ENCODE measurements around the gene RARA. TPM values are rescaled to one million over a fixed set of nuclear protein-coding genes. Genes with fewer than 3 reads are reported as not detected.
A peak's percentile ranks its signal among the peaks of the same experiment; 100 is the strongest.

The RARA gene
- polyA plus RNA-seq, 1 donor = 47.0 TPM

GRCh38 chr17:40346765-40347158 lies 37.8 kb downstream of the RARA start:
- Histone ChIP-seq H3K9me3 (ENCODE audit: control insufficient read depth, low read depth, low read length) (no peaks in the 10 kb centered on the region), H3K36me3 (ENCODE audit: control insufficient read depth, insufficient read depth, low read length) (peaks cover 38% of the 10 kb centered on the region), H3K4me3 (ENCODE audit: low read length) (peak overlapping the region; percentile 82), H3K27me3 (ENCODE audit: control insufficient read depth, insufficient read depth, low read length) (no peaks in the 10 kb centered on the region), H3K4me1 (ENCODE audit: control insufficient read depth, insufficient read depth, low read length) (peaks cover 66% of the 10 kb centered on the region), H3K27ac (ENCODE audit: low read length) (peak overlapping the region; percentile 96)
- no CpG with 5 or more reads among the region's 1 CpG for WGBS (ENCODE audit: insufficient coverage, low lambda C conversion rate)
- no peak for DNase-seq

- H3K4me3 ChIP-seq (ENCODE audit: low read length) = no peak overlapping the region
- no peaks in the 10 kb centered on the region for H3K9me3 ChIP-seq (ENCODE audit: control insufficient read depth, low read depth, low read length)
- H3K27ac ChIP-seq (ENCODE audit: low read length) = peak overlapping the region; percentile 96
- peaks cover 74% of the 10 kb centered on the region for H3K4me1 ChIP-seq (ENCODE audit: control insufficient read depth, insufficient read depth, low read length)
- H3K27me3 ChIP-seq (ENCODE audit: control insufficient read depth, insufficient read depth, low read length) = no peaks in the 10 kb centered on the region
- no CpG with 5 or more reads among the region's 9 CpGs for WGBS (ENCODE audit: insufficient coverage, low lambda C conversion rate)
- H3K36me3 ChIP-seq (ENCODE audit: control insufficient read depth, insufficient read depth, low read length) = peaks cover 46% of the 10 kb centered on the region
- DNase-seq = no peak
These were observed 38.5 kb downstream of the RARA start for GRCh38 chr17:40347319-40348135.

- H3K36me3 ChIP-seq (ENCODE audit: control insufficient read depth, insufficient read depth, low read length) = peaks cover 52% of the 10 kb centered on the region
- peak overlapping the region; percentile 5 for H3K27ac ChIP-seq (ENCODE audit: low read length)
- DNase-seq = no peak
- no peak overlapping the region for H3K4me3 ChIP-seq (ENCODE audit: low read length)
- no peaks in the 10 kb centered on the region for H3K27me3 ChIP-seq (ENCODE audit: control insufficient read depth, insufficient read depth, low read length)
- peaks cover 80% of the 10 kb centered on the region for H3K4me1 ChIP-seq (ENCODE audit: control insufficient read depth, insufficient read depth, low read length)
- no peaks in the 10 kb centered on the region for H3K9me3 ChIP-seq (ENCODE audit: control insufficient read depth, low read depth, low read length)
- no CpG with 5 or more reads among the region's 5 CpGs for WGBS (ENCODE audit: insufficient coverage, low lambda C conversion rate)
These were observed 39.1 kb downstream of the RARA start for GRCh38 chr17:40348136-40348504.

GRCh38 chr17:40348562-40349476 lies 39.8 kb downstream of the RARA start:
- no peaks in the 10 kb centered on the region for H3K9me3 ChIP-seq (ENCODE audit: control insufficient read depth, low read depth, low read length)
- no CpG with 5 or more reads among the region's 17 CpGs for WGBS (ENCODE audit: insufficient coverage, low lambda C conversion rate)
- peak overlapping the region; percentile 16 for H3K27ac ChIP-seq (ENCODE audit: low read length)
- no peak for DNase-seq
- no peaks in the 10 kb centered on the region for H3K27me3 ChIP-seq (ENCODE audit: control insufficient read depth, insufficient read depth, low read length)
- peaks cover 59% of the 10 kb centered on the region for H3K36me3 ChIP-seq (ENCODE audit: control insufficient read depth, insufficient read depth, low read length)
- H3K4me3 ChIP-seq (ENCODE audit: low read length) = no peak overlapping the region
- peaks cover 80% of the 10 kb centered on the region for H3K4me1 ChIP-seq (ENCODE audit: control insufficient read depth, insufficient read depth, low read length)

GRCh38 chr17:40349477-40349894 lies 40.5 kb downstream of the RARA start:
- DNase-seq = no peak
- no CpG with 5 or more reads among the region's 10 CpGs for WGBS (ENCODE audit: insufficient coverage, low lambda C conversion rate)
- Histone ChIP-seq H3K27ac (ENCODE audit: low read length) (peak overlapping the region; percentile 28), H3K27me3 (ENCODE audit: control insufficient read depth, insufficient read depth, low read length) (no peaks in the 10 kb centered on the region), H3K4me3 (ENCODE audit: low read length) (no peak overlapping the region), H3K36me3 (ENCODE audit: control insufficient read depth, insufficient read depth, low read length) (peaks cover 65% of the 10 kb centered on the region), H3K4me1 (ENCODE audit: control insufficient read depth, insufficient read depth, low read length) (peaks cover 75% of the 10 kb centered on the region), H3K9me3 (ENCODE audit: control insufficient read depth, low read depth, low read length) (no peaks in the 10 kb centered on the region)

GRCh38 chr17:40349895-40350688 lies 41.1 kb downstream of the RARA start:
- Histone ChIP-seq H3K4me1 (ENCODE audit: control insufficient read depth, insufficient read depth, low read length) (peaks cover 72% of the 10 kb centered on the region), H3K27me3 (ENCODE audit: control insufficient read depth, insufficient read depth, low read length) (no peaks in the 10 kb centered on the region), H3K27ac (ENCODE audit: low read length) (peak overlapping the region; percentile 28), H3K36me3 (ENCODE audit: control insufficient read depth, insufficient read depth, low read length) (peaks cover 71% of the 10 kb centered on the region), H3K4me3 (ENCODE audit: low read length) (no peak overlapping the region), H3K9me3 (ENCODE audit: control insufficient read depth, low read depth, low read length) (no peaks in the 10 kb centered on the region)
- DNase-seq = peak in 1 of 2 donors; percentile 41
- WGBS (ENCODE audit: insufficient coverage, low lambda C conversion rate) = no CpG with 5 or more reads among the region's 19 CpGs

GRCh38 chr17:40350689-40351358 lies 41.8 kb downstream of the RARA start:
- peaks cover 79% of the 10 kb centered on the region for H3K4me1 ChIP-seq (ENCODE audit: control insufficient read depth, insufficient read depth, low read length)
- DNase-seq = no peak
- peaks cover 79% of the 10 kb centered on the region for H3K36me3 ChIP-seq (ENCODE audit: control insufficient read depth, insufficient read depth, low read length)
- H3K27ac ChIP-seq (ENCODE audit: low read length) = peak overlapping the region; percentile 28
- 67% methylated on average over 1 of the region's 17 CpGs for WGBS (ENCODE audit: insufficient coverage, low lambda C conversion rate)
- no peak overlapping the region for H3K4me3 ChIP-seq (ENCODE audit: low read length)
- no peaks in the 10 kb centered on the region for H3K9me3 ChIP-seq (ENCODE audit: control insufficient read depth, low read depth, low read length)
- no peaks in the 10 kb centered on the region for H3K27me3 ChIP-seq (ENCODE audit: control insufficient read depth, insufficient read depth, low read length)

GRCh38 chr17:40351359-40352236 lies 42.6 kb downstream of the RARA start:
- peaks cover 86% of the 10 kb centered on the region for H3K36me3 ChIP-seq (ENCODE audit: control insufficient read depth, insufficient read depth, low read length)
- H3K4me1 ChIP-seq (ENCODE audit: control insufficient read depth, insufficient read depth, low read length) = peaks cover 72% of the 10 kb centered on the region
- no peak overlapping the region for H3K4me3 ChIP-seq (ENCODE audit: low read length)
- H3K9me3 ChIP-seq (ENCODE audit: control insufficient read depth, low read depth, low read length) = no peaks in the 10 kb centered on the region
- H3K27me3 ChIP-seq (ENCODE audit: control insufficient read depth, insufficient read depth, low read length) = no peaks in the 10 kb centered on the region
- WGBS (ENCODE audit: insufficient coverage, low lambda C conversion rate) = no CpG with 5 or more reads among the region's 27 CpGs
- H3K27ac ChIP-seq (ENCODE audit: low read length) = peak overlapping the region; percentile 46
- no peak for DNase-seq

DNA sequence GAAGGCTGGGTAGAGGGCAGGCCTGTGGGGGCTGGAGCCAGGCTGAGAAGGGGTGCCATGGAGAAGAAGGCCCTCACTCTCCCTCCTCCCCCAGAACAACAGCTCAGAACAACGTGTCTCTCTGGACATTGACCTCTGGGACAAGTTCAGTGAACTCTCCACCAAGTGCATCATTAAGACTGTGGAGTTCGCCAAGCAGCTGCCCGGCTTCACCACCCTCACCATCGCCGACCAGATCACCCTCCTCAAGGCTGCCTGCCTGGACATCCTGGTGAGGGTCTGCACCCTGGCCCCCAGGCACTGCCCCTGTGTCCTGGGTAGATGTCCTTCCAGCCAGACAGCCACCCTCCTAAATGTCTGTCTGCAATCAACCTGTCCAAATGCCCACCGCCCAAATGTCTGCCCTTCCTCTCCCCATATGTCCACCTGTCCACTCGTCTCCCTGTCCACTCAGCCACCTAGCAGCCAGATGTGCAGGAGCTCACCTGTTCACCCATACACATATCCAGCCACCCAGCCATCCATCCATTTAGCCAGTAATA lies 43.3 kb downstream of the RARA start:
- Histone ChIP-seq H3K9me3 (ENCODE audit: control insufficient read depth, low read depth, low read length) (no peaks in the 10 kb centered on the region), H3K27ac (ENCODE audit: low read length) (peak overlapping the region; percentile 46), H3K4me3 (ENCODE audit: low read length) (no peak overlapping the region), H3K27me3 (ENCODE audit: control insufficient read depth, insufficient read depth, low read length) (no peaks in the 10 kb centered on the region), H3K36me3 (ENCODE audit: control insufficient read depth, insufficient read depth, low read length) (peaks cover 90% of the 10 kb centered on the region), H3K4me1 (ENCODE audit: control insufficient read depth, insufficient read depth, low read length) (peaks cover 65% of the 10 kb centered on the region)
- no CpG with 5 or more reads among the region's 7 CpGs for WGBS (ENCODE audit: insufficient coverage, low lambda C conversion rate)
- DNase-seq = peak in 1 of 2 donors; percentile 67
